KG1 (cell line): ENCODE data around the gene CYP26A1.
A peak's percentile ranks its signal among the peaks of the same experiment; 100 is the strongest.
"Not testable (repeated sequence)": the region's sequence is repeated elsewhere in the genome, so short reads cannot be mapped to it uniquely, and the experiment has no call there.

Experiments
- DNase-seq: peaks from one replicate; lab custom pipeline; 2025; lab: John Stamatoyannopoulos, UW

CYP26A1 gene

GRCh38 chr10:93080350-93081046 lies 6.8 kb downstream of the CYP26A1 start:
- peak; percentile 21 for DNase-seq

DNA sequence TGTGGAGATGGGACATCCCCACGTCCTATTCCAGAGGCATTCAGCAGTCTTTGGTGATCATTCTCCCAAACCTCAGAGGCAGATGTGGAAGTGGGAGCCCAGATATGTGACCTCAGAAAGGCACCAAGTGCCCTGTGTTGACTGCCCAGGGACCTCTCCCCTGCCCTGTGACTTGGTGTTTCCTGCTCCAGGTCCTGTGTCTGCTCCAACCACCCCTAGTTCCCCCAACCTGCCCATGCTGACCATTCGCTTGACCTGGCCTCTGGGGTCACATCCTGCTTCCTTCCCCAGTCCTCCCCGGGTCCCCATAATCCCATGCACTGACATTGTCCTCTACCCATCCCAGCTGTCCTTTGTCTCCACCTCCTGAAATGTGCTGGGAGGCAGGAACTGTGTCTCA lies 7.6 kb downstream of the CYP26A1 start:
- no peak for DNase-seq

DNA sequence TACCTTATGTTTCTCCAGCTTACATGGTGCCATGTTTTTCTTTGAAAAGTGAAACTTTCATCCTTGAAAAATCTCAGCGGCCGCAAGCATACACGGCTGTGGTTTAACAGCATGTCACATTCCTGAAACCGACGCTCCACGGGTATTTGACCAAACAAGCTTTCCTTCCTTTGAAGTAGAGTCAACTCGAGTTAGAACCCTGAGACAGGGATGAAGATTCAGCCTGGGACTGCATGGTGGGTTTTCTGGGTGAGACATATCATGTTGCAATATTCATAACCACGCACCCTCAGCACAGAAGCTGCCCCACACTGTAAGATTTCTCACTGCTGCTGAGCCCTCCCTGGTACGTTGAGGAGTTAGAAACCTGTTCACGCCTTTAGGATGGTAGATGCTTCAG lies 8.1 kb downstream of the CYP26A1 start:
- DNase-seq, result no peak

- DNase-seq, result no peak
Observed at GRCh38 chr10:93083743-93084539, 10.2 kb downstream of the CYP26A1 start.

DNA sequence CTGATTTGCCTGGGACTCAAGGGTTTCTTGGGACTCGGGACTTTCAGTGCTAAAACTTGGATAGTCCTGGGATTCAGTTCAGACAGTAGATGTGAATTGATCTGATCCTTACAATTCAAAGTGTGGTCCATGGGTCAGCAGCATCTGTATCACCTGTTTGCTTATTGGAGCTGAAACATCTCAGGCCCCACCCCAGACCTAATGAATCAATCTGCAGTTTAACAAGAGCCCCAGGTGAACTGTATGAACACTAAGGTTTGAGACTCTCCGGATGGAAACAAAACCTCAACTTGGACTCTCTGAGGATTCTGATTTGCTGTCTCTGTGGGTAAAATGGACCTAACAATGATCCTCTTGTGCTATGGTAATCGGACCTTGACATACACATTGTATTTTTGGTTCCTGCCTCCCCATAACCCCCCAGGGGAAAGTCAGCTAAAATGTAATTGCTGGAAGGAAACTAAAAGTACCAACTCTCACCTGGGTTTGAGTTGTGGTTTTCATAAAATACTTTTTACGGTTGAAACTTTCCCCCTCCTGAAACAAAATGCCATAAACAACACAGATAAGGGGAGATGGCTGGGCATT lies 11.7 kb downstream of the CYP26A1 start:
- DNase-seq, result no peak

GRCh38 chr10:93086289-93086688 lies 12.6 kb downstream of the CYP26A1 start:
- DNase-seq, result no peak

DNA sequence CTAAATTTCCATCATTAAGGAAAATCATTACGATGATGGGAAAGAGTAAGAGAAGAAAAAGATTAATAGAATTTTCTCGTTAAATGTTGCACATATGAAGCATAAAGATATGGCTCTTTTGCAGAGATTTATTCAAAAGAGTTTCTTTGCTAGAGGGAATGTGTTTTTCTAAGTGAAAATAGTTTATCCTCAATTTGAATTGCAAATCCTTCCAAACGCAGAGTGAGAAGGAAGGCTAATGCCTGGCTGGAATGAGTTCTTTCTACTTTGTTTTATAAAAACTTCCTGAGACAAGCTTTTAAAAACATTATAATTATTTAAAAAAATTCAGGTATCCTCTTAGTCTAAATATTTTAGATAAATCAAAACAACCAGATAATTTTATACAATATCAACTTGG lies 14.2 kb downstream of the CYP26A1 start:
- no peak for DNase-seq

DNA sequence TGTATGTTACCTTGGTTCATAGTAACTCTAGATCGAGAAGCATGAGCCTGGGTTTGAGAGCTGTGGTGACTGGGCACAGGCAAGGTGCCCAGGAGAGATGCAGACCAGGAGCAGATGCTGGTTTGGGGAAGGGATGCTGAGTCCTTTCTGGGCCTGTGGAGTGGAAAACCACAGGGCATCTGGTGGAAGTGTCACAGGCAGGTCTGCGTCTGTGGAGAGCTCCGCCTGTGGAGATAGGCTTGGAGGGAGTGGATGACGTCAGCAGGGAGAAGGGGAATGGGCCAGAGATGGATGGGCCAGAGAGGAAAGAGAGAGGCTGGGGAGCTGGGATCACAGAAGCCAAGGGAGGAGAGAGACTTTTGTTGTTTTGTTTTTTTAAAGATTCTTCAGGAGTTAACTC lies 14.8 kb downstream of the CYP26A1 start:
- no peak for DNase-seq

DNA sequence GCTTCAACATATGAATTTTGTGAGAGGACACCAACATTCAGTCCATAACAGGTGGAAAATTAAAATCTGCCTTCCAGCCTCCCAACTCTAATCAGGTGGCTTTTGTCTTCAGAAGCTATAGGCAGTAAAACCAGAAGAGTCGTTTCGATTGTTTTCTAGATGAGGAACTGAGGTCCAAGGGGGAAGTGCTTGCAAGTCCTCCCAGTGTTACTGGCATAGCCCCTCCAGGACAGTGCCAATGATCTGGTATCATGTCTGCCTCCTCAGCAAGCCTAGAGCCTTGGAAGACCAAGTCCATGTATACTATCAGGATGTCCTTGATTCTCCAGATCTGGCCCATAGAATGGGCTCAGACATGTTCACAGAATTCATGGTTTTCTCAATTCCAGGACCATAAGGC lies 16.9 kb downstream of the CYP26A1 start:
- DNase-seq, result no peak

DNA sequence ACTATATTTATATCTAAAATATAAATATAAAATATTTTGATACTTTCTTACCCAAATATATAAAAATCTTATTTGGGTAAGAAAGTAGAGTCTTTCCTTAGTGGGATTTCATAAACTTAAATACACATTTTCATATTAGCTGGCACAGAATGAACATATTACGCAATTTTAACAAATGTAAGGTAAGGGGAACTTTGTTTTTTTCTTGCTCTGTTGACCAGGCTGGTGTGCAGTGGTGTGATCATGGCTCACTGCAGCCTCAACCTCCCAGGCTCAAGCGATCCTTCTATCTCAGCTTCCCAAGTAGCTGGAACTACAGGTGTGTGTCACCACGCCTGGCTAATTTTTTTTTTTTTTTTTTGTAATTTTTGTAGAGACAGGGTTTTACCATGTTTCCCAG lies 18.3 kb downstream of the CYP26A1 start:
- no peak for DNase-seq

DNA sequence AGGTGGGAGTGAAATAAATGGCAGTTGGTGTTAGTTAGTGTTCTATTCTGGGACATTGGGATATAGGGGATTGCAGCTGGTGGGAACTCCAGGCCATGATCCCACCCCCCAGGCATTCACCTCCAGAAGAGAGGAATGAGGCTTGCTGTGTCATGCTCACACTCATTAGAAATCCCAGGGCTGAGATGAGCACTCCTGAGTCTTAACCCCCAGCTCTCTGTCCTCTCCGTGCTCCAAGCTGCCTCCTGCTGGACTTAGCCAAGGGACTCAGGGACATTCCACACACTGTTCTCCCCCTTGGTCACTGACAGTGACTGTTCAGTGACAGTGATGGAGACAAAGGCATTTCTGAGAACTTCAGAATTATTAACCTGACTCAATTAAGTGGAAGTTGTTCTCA lies 21.5 kb downstream of the CYP26A1 start:
- no peak for DNase-seq

DNA sequence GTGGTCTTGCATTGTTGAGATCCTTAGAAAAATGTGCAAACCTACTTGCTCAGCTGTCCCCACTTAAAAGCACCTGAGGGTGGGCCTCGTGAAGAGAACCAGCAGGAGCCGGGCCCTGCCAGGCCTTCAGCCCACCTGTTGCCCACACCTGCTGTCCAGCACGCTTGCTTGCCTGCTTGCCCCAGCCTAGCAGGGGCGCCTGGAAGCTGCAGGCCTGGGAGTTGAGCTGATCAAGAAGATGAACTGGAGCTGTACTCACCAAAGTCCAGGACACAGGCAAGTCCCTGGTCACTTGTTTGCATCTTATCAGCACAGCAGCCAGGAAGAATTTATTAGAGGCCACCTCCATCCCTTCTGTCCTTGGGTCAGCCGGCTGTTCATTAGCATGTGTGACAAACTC lies 23.2 kb downstream of the CYP26A1 start:
- no peak for DNase-seq

DNA sequence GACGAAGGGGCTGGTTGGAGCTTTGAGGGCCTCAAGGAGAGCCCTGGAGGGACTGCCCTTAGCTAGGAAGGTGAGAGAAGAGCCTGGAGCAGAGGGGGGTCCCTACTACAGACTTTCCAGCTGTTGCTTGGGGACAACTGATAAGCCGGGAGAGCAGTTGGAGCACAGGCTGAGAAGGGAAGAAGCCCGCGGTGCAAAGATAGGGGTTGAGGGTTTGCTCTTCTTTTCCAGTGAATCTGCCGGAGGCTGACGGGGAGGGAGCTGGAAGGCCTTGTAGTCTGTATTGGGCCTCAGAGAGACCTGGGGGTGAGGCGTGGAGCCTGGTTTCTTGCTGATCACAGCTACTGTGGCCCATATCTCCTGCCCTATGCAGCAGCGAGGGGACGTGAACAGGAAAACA lies 23.7 kb downstream of the CYP26A1 start:
- no peak for DNase-seq

DNA sequence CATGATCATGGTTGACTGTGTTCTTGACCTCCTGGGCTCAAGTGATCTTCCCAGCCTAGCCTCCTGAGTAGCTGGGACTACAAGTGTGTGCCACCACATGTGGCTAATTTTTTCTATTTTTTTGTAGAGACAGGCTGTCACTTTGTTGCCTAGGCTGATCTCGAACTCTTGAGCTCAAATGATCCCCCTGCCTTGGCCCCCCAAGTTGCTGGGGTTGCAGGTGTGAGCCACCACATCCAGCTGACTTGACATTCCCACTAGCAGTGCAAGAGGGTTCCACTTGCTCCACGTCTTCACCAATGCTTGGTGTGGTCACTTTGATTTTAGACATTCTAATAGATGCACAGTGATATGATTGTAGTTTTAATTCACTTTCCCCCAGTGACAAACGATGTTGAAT lies 25.1 kb downstream of the CYP26A1 start:
- no peak for DNase-seq

- no peak for DNase-seq
Observed at GRCh38 chr10:93099670-93100069, 26.0 kb downstream of the CYP26A1 start.

- DNase-seq, result not testable (repeated sequence)
Observed at GRCh38 chr10:93101148-93101547, 27.5 kb downstream of the CYP26A1 start.

DNA sequence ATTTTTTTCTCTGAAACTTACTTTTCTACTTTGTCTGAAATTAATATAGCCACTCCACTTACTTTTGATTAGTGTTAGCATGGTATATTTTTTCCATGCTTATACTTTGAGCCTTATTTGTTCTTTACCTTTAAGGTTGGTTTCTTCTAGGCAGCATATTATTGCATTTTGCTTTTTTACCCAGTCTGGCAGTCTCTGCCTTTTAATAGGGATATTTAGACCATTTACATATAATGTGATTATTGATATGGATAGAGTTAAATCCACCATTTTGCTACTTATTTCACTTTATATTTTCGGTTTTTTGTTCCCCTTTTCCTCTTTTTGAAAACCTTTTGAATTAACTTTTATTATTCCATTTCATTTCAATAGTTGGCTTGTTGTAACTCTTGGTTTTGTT lies 30.3 kb downstream of the CYP26A1 start:
- no peak for DNase-seq

GRCh38 chr10:93106631-93107072 lies 33.0 kb downstream of the CYP26A1 start:
- DNase-seq, result no peak

DNA sequence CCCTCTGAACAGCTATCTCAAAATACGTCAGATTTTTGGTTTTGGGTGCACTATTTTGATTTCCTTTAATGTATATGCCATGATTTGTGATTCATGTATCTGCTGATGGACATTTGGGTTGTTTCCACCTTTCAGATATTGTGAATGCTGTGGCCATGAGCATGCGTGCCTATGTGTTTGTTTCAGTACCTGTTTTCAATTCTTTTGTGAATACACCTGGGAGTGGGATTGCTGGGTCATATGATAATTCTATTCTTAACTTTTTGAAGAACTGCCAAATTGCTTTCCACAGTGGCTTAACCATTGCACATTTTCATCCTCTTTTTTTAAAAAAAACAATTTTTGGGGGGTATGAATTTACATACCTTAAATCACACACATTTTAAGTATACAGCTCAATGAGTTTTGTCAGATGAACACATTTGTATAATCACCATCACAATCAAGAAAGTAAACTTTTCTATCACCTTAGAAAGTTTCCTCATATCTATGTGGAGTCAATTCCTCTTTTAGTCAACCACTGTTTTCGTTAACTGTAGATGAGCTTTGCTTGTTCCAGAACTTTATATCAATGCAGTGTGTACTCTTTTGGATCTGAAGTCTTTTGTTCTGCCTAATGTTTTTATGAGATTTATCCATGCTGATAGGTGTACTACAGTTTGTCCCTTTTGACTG lies 36.9 kb downstream of the CYP26A1 start:
- no peak for DNase-seq

DNA sequence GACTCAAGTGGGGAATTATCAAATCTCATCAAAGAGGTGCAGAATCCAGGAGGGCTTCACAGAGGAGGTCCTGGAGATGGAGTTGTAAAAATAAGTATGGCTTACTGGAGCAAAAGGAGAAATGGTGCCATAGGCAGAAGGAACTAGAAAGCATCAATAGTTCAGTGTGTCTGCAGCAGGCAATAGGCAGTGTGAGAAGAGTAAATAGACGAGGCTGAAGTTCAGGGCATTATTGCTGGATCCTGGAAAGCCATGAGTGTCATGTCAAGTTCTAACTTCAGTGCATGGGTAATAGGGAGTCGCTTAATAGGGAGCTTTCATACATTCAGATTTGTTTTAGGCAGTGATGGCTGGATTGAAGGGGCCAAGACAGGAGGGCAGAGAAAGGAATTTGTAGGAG lies 39.3 kb downstream of the CYP26A1 start:
- no peak for DNase-seq

DNA sequence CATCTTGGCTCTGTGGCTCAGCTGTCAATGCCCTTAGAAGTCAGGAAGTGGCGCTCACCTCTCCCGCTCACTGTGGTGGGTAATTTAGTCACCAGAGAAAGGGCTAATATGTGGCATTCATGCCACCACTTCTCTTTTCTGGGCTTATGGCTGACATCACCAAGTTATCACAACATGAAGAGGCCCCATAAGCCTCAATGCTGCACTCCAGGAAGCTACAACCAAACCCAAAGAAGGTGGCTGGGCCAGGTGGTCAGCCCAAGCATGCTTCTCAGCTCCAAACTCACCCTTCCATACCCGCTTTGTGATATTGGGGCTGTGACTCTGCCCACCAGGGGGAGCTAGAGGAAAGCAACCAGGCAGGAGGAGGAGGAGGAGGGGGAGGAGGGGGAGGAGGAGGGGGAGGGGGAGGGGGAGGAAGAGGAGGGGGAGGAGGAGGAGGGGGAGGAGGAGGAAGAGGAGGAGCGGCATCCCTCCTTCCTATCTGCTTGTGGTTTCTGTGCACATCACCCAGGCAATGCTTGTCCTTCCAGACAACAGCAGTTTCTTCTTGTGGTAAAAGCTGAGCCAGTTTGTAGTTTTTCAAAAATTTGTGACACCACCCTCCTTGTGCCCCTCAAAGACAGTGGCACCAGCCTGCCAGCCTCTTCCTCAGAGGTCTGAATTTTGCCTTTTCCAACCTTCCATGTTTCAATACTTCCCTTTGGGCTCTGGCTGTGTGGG lies 42.1 kb downstream of the CYP26A1 start:
- DNase-seq, result peak; percentile 78

GRCh38 chr10:93121311-93121710 lies 47.6 kb downstream of the CYP26A1 start:
- no peak for DNase-seq
